PC-3 (cell line): ENCODE data around the gene COL16A1. TPM values are rescaled to one million over a fixed set of nuclear protein-coding genes. Genes with fewer than 3 reads are reported as not detected.

ENCODE experiments used
- ATAC-seq: fragments of 200-7000 bp; cut with Tn5 transposase; 2 replicates; pipeline ENCODE4 v1.9.1; 2020; ENCODE audit warnings: mild to moderate bottlenecking, moderate library complexity
- BruUV-seq: library from RNA; stranded (reverse); fragments of 400-500 nt; replicated peaks from 2 replicates; lab custom pipeline; 2021; lab: Mats Ljungman, UMichigan
- CTCF ChIA-PET: fragments of 300-600 bp; sonication (Branson Sonifier 250); formaldehyde crosslinking; loops from one replicate; lab custom pipeline; 2022; ENCODE audit warnings: antibody characterized with exemption; lab: Charles Lee
- POLR2A ChIA-PET: fragments of 300-600 bp; sonication (Branson Sonifier 250); formaldehyde crosslinking; loops from one replicate; lab custom pipeline; 2022; ENCODE audit warnings: antibody characterized with exemption; ENCODE audit not compliant: unreplicated experiment; lab: Charles Lee
- DNase-seq: peaks from one replicate; pipeline ENCODE4 v3.0.0-alpha.2; 2015
- H2AFZ ChIP-seq: fragments of 300-600 bp; sonication (generic); 2 replicates; pipeline ENCODE4 v1.6.0; 2016; ENCODE audit warnings: antibody characterized with exemption, low read length
- H3F3A ChIP-seq: fragments of 300-600 bp; sonication (generic); one replicate; pipeline ENCODE4 v1.6.0; 2017; ENCODE audit warnings: antibody characterized with exemption, low read length, control low read depth, mild to moderate bottlenecking; ENCODE audit not compliant: unreplicated experiment
- H3K27ac ChIP-seq: fragments of 300-600 bp; sonication (generic); 2 replicates; pipeline ENCODE4 v1.5.1; 2016; ENCODE audit warnings: mild to moderate bottlenecking, low read length
- H3K27me3 ChIP-seq: fragments of 300-600 bp; sonication (generic); 2 replicates; pipeline ENCODE4 v1.6.1; 2016; ENCODE audit warnings: low read length, mixed read lengths
- H3K36me3 ChIP-seq: fragments of 300-600 bp; sonication (generic); 2 replicates; pipeline ENCODE4 v1.6.1; 2016; ENCODE audit warnings: low read depth, mixed run types, low read length, mixed read lengths
- H3K4me1 ChIP-seq: fragments of 300-600 bp; sonication (generic); 2 replicates; pipeline ENCODE4 v1.5.1; 2016; ENCODE audit warnings: low read length; ENCODE audit not compliant: insufficient read depth
- H3K4me2 ChIP-seq: fragments of 300-600 bp; sonication (generic); 2 replicates; pipeline ENCODE4 v1.6.0; 2016; ENCODE audit warnings: low read length
- H3K4me3 ChIP-seq: fragments of 300-600 bp; sonication (generic); 2 replicates; pipeline ENCODE4 v1.5.1; 2016; ENCODE audit warnings: mild to moderate bottlenecking, low read length, mixed read lengths
- H3K79me2 ChIP-seq: fragments of 300-600 bp; sonication (generic); 2 replicates; pipeline ENCODE4 v1.6.1; 2017; ENCODE audit warnings: low read length, mixed read lengths
- H3K9ac ChIP-seq: fragments of 300-600 bp; sonication (generic); 2 replicates; pipeline ENCODE4 v1.6.0; 2016; ENCODE audit warnings: mild to moderate bottlenecking, low read length
- H3K9me2 ChIP-seq: fragments of 300-600 bp; sonication (generic); replicated peaks from 2 replicates; pipeline ENCODE4 v1.6.1; 2016; ENCODE audit warnings: mixed run types, low read length, mixed read lengths
- H3K9me3 ChIP-seq: fragments of 300-600 bp; sonication (generic); 2 replicates; pipeline ENCODE4 v1.6.1; 2016; ENCODE audit warnings: low read length, mixed read lengths
- H4K20me1 ChIP-seq: fragments of 300-600 bp; sonication (generic); 2 replicates; pipeline ENCODE4 v1.6.1; 2016; ENCODE audit warnings: low read length, mixed read lengths
- CTCF ChIP-seq: fragments of 300-600 bp; sonication (generic); conservative IDR thresholded peaks from 2 replicates; pipeline ENCODE4 v1.5.1; 2017; ENCODE audit warnings: antibody characterized with exemption, low read depth, mild to moderate bottlenecking, low read length
- EZH2 ChIP-seq: fragments of 300-600 bp; sonication (generic); IDR thresholded peaks from one replicate; pipeline ENCODE4 v1.6.1; 2017; ENCODE audit warnings: antibody characterized with exemption, mild to moderate bottlenecking, low read length; ENCODE audit not compliant: unreplicated experiment
- EZH2phosphoT487 ChIP-seq: fragments of 300-600 bp; sonication (generic); IDR thresholded peaks from 2 replicates; pipeline ENCODE4 v1.6.1; 2018; ENCODE audit warnings: mild to moderate bottlenecking, antibody characterized with exemption, low read length, borderline replicate concordance
- intact Hi-C: fragments of 100-400 bp; cut with micrococcal nuclease; formaldehyde crosslinking; loops from 2 replicates; pipeline ENCODE4 v1.9.0; 2023
- total RNA-seq: library from RNA; depleted of rRNA; stranded (reverse); fragments of >200 nt; gene quantifications from 2 replicates; pipeline ENCODE4 v1.2.3, GENCODE V29; 2014

COL16A1 gene
- total RNA-seq, 1 experiment from 2014 or later, result 5.0 TPM

- CTCF ChIA-PET, result no interaction called here
- DNase-seq (no peak), ATAC-seq (no peak)
- Histone ChIP-seq H3K27me3 (no peaks in the 10 kb centered on the region), H3K4me1 (no peaks in the 10 kb centered on the region), H3K36me3 (no peaks in the 10 kb centered on the region), H3F3A (no peaks in the 10 kb centered on the region), H3K27ac (no peak overlapping the region), H3K9me2 (no peaks in the 10 kb centered on the region), H3K4me2 (no peak overlapping the region), H3K9ac (no peak overlapping the region), H3K79me2 (no peaks in the 10 kb centered on the region), H3K9me3 (no peaks in the 10 kb centered on the region), H4K20me1 (no peaks in the 10 kb centered on the region), H3K4me3 (no peak overlapping the region), H2AFZ (no peak overlapping the region)
- intact Hi-C loops, result no loop called here
- TF ChIP-seq EZH2, result no peak
- no peak for TF ChIP-seq CTCF
- TF ChIP-seq EZH2phosphoT487, result no peak
- POLR2A ChIA-PET, result no interaction called here
- BruUV-seq, result no TSS peak
These were observed 83.0 kb downstream of the COL16A1 start for GRCh38 chr1:31620631-31621497.

DNA sequence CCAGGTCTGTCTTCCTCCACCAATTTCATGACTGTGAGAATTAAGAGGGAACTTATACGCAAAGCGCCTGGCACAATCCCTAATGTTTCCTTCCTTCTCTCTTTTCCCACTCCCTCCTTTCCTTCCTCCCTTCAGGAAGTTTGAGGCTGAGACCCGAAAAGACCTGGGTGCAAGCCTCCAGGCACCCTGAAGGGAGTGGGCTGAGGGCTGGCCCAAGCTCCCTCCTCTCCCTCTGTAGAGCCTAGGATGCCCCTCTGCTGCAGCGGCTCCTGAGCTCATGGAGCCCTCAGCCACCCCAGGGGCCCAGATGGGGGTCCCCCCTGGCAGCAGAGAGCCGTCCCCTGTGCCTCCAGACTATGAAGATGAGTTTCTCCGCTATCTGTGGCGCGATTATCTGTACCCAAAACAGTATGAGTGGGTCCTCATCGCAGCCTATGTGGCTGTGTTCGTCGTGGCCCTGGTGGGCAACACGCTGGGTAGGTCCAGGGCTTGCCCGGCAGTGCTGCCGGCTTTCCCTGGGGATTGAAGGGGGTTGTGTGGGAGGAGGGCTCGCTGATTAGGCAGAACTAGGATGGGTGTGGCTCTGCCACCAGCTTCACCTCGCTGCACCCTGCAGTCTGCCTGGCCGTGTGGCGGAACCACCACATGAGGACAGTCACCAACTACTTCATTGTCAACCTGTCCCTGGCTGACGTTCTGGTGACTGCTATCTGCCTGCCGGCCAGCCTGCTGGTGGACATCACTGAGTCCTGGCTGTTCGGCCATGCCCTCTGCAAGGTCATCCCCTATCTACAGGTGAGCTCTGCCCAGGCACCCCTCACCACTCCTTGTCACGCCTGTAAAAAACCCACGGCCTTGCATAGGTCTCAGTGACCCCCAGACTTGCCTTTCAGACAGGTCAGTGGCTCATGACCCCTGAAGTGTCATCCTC is 84.6 kb downstream of the COL16A1 start:
- Histone ChIP-seq H3F3A (no peaks in the 10 kb centered on the region), H3K9me2 (no peaks in the 10 kb centered on the region), H3K4me2 (no peak overlapping the region), H3K4me1 (no peaks in the 10 kb centered on the region), H3K27me3 (no peaks in the 10 kb centered on the region), H3K79me2 (no peaks in the 10 kb centered on the region), H4K20me1 (no peaks in the 10 kb centered on the region), H2AFZ (no peak overlapping the region), H3K36me3 (no peaks in the 10 kb centered on the region), H3K4me3 (no peak overlapping the region), H3K9ac (no peak overlapping the region), H3K9me3 (no peaks in the 10 kb centered on the region), H3K27ac (no peak overlapping the region)
- TF ChIP-seq EZH2 (no peak), EZH2phosphoT487 (no peak), CTCF (no peak)
- ChIA-PET POLR2A (interaction anchor here (0.8 kb wide), 1 partner anchor 353 kb away, joined by 3 read pairs; no protein-coding TSS in a partner anchor), CTCF (no interaction called here)
- DNase-seq (no peak), ATAC-seq (no peak; the same call in 1 of the 2 replicates)
- intact Hi-C loops, result loop anchor here (1.0 kb wide), 1 partner anchor 55 kb away; no protein-coding TSS in a partner anchor
- no TSS peak for BruUV-seq
